Loucy (cell line): ENCODE results near the gene RGS3.

Source experiments
- EZH2phosphoT487 ChIP-seq: fragments of 200-600 bp; IDR thresholded peaks from 2 replicates; pipeline ENCODE4 v1.6.1; 2018; ENCODE audit warnings: antibody characterized with exemption, mild to moderate bottlenecking, moderate library complexity, borderline replicate concordance
- TF ChIP-seq, protein P1 (sequence below): fragments of 200-600 bp; sonication (generic); conservative IDR thresholded peaks from 2 replicates; pipeline ENCODE4 v1.5.1; 2014; ENCODE audit warnings: mild to moderate bottlenecking, antibody characterized with exemption, low read length

DNA sequence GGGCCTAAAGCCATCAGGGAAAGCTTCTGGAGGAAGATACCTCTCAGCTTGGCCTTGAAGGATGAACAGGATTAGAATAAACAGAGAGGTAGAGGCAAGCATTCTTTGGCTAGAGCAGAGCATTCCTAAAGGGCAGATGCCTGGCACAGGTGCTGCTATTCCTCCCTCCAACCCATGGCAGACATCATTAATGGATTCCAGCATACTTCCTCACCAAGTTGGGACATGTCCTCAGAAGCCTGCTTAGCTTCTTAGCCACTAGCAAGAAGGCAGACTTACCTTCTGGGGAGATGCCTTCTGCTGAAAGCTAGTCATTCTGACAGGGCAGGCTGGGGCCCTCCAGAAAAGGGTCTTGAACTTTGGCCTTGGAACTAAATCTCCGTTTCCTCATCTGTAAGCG lies 122.0 kb downstream of the RGS3 start:
- TF ChIP-seq, protein P1, sequence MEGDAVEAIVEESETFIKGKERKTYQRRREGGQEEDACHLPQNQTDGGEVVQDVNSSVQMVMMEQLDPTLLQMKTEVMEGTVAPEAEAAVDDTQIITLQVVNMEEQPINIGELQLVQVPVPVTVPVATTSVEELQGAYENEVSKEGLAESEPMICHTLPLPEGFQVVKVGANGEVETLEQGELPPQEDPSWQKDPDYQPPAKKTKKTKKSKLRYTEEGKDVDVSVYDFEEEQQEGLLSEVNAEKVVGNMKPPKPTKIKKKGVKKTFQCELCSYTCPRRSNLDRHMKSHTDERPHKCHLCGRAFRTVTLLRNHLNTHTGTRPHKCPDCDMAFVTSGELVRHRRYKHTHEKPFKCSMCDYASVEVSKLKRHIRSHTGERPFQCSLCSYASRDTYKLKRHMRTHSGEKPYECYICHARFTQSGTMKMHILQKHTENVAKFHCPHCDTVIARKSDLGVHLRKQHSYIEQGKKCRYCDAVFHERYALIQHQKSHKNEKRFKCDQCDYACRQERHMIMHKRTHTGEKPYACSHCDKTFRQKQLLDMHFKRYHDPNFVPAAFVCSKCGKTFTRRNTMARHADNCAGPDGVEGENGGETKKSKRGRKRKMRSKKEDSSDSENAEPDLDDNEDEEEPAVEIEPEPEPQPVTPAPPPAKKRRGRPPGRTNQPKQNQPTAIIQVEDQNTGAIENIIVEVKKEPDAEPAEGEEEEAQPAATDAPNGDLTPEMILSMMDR = no peak
- no peak for TF ChIP-seq EZH2phosphoT487
